C4-2B (cell line): ENCODE data around the gene LRRC49.
"Not testable (repeated sequence)": the region's sequence is repeated elsewhere in the genome, so short reads cannot be mapped to it uniquely, and the experiment has no call there.

ENCODE experiments used
- ZFX ChIP-seq: fragments of 450-650 bp; IDR thresholded peaks from 2 replicates; pipeline ENCODE4 v1.6.1; 2017
- TF ChIP-seq, protein P1 (sequence below): fragments of 450-650 bp; conservative IDR thresholded peaks from 2 replicates; pipeline ENCODE4 v1.5.1; 2017; ENCODE audit warnings: mild to moderate bottlenecking

DNA sequence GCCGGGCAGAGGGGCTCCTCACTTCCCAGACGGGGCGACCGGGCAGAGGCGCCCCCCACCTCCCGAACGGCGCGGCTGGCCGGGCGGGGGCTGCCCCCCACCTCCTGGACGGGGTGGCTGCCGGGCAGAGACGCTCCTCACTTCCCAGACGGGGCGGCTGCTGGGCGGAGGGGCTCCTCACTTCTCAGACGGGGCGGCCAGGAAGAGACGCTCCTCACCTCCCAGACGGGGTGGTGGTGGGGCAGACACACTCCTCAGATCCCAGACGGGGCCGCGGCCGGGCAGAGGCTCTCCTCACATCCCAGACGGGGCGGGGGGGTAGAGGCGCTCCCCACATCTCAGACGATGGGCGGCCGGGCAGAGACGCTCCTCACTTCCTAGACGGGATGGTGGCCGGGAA, 21.1 kb upstream of the LRRC49 start:
- TF ChIP-seq, protein P1, sequence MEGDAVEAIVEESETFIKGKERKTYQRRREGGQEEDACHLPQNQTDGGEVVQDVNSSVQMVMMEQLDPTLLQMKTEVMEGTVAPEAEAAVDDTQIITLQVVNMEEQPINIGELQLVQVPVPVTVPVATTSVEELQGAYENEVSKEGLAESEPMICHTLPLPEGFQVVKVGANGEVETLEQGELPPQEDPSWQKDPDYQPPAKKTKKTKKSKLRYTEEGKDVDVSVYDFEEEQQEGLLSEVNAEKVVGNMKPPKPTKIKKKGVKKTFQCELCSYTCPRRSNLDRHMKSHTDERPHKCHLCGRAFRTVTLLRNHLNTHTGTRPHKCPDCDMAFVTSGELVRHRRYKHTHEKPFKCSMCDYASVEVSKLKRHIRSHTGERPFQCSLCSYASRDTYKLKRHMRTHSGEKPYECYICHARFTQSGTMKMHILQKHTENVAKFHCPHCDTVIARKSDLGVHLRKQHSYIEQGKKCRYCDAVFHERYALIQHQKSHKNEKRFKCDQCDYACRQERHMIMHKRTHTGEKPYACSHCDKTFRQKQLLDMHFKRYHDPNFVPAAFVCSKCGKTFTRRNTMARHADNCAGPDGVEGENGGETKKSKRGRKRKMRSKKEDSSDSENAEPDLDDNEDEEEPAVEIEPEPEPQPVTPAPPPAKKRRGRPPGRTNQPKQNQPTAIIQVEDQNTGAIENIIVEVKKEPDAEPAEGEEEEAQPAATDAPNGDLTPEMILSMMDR, result not testable (repeated sequence)
- not testable (repeated sequence) for TF ChIP-seq ZFX
